ENCODE measurements around the gene CBX8. TPM values are rescaled to one million over a fixed set of nuclear protein-coding genes. Genes with fewer than 3 reads are reported as not detected.

CBX8 gene
- total and polyA plus RNA-seq, 2 of the 13 experiments (the other 11 are each of a cell fraction or from before 2014, with no cell fraction given) = 0.34 to 12.6 TPM

GRCh38 chr17:79755591-79755990 lies 41.3 kb downstream of the CBX8 start:
- no peaks in the 10 kb centered on the region for H3K9me3 ChIP-seq (ENCODE audit: low read length)
- intact Hi-C loops (cut with micrococcal nuclease; ENCODE audit: unreplicated experiment) = no loop called here
- in situ Hi-C loops (cut with HindIII; ENCODE audit: extremely low pct_ligation_motif_present, low pct_unique_long_range_greater_than_20kb) = no loop called here
- no TSS peak for BruUV-seq (replicated peaks)
- no peak overlapping the region for H3K27ac ChIP-seq (ENCODE audit: extremely low read length, insufficient read depth, low read length)
- no peak overlapping the region for H2AFZ ChIP-seq (ENCODE audit: low read length)
- DNase-seq (ENCODE audit: low spot score) = no peak
- no peaks in the 10 kb centered on the region for H4K20me1 ChIP-seq (ENCODE audit: insufficient read depth, low read length)
- no peak for FAIRE-seq
- POLR2A ChIA-PET = interaction anchor here (1.3 kb wide), 1 partner anchor 10 kb away, joined by 3 read pairs; no protein-coding TSS in a partner anchor
- no peak overlapping the region for H3K4me3 ChIP-seq (replicated peaks in 1 of 3; ENCODE audit: insufficient read depth in 1 of 3, low read depth in 2 of 3, low read length in 3 of 3)
- WGBS (ENCODE audit: low lambda C conversion rate) = 76% methylated on average over 14 of the region's 14 CpGs
- no peak for TF ChIP-seq ZNF619 (CRISPR knock-in tag; IDR thresholded peaks at IDR 0.05)
- no peak for TF ChIP-seq ATAD3A (CRISPR knock-in tag; IDR thresholded peaks at IDR 0.05)
- TF ChIP-seq PHF21A (CRISPR knock-in tag; IDR thresholded peaks at IDR 0.05) = no peak
- TF ChIP-seq PTBP1 (IDR thresholded peaks at IDR 0.05; ENCODE audit: low read depth, low read length, poor library complexity, severe bottlenecking) = no peak
- no peak for TF ChIP-seq NAIF1 (CRISPR knock-in tag; IDR thresholded peaks at IDR 0.05; ENCODE audit: borderline replicate concordance)
- no peak for TF ChIP-seq ZNF580 (CRISPR knock-in tag; IDR thresholded peaks at IDR 0.05; ENCODE audit: borderline replicate concordance, low read depth)
- no peak for TF ChIP-seq HMGXB4 (CRISPR knock-in tag; IDR thresholded peaks at IDR 0.05; ENCODE audit: borderline replicate concordance in 1 of 2, low read depth in 1 of 2)
- no peak for TF ChIP-seq TIGD3 (CRISPR knock-in tag; IDR thresholded peaks at IDR 0.05; ENCODE audit: borderline replicate concordance)
- TF ChIP-seq GATAD2A (CRISPR knock-in tag; IDR thresholded peaks at IDR 0.05) = no peak
- TF ChIP-seq NFYB (CRISPR knock-in tag; IDR thresholded peaks at IDR 0.05) = no peak
- no peak for TF ChIP-seq ZNF567 (CRISPR knock-in tag; IDR thresholded peaks at IDR 0.05; ENCODE audit: borderline replicate concordance)
- TF ChIP-seq CCDC6 (CRISPR knock-in tag; IDR thresholded peaks at IDR 0.05) = no peak
- TF ChIP-seq MTF1 (CRISPR knock-in tag; IDR thresholded peaks at IDR 0.05) = no peak
- no peak for TF ChIP-seq SMAD9 (CRISPR knock-in tag; IDR thresholded peaks at IDR 0.05)
- TF ChIP-seq MTERF4 (CRISPR knock-in tag; IDR thresholded peaks at IDR 0.05) = no peak
- no peak for ATAC-seq
- no peaks in the 10 kb centered on the region for H3K79me2 ChIP-seq (ENCODE audit: insufficient read depth, low read length)
- H3K27me3 ChIP-seq (ENCODE audit: control insufficient read depth in 1 of 2, insufficient read depth in 2 of 2, low read length in 2 of 2) = peaks cover 3 to 5% of the 10 kb centered on the region in 2 experiments; a peak in 4 of 5 replicates
- H3K4me2 ChIP-seq (ENCODE audit: low read depth, low read length) = no peak overlapping the region
- no peaks in the 10 kb centered on the region for H3K36me3 ChIP-seq (replicated peaks in 1 of 2; ENCODE audit: control insufficient read depth in 1 of 2, insufficient read depth in 2 of 2, low read length in 2 of 2)
- no peak overlapping the region for H3K9ac ChIP-seq (ENCODE audit: insufficient read depth, low read depth, low read length)
- CTCF ChIA-PET (ENCODE audit: low intra/inter-chr PET ratio, low total read pairs) = no interaction called here
- H3K4me1 ChIP-seq (ENCODE audit: insufficient read depth, low read length) = peaks cover 38% of the 10 kb centered on the region

Data from HepG2 (cell line).